Chondrocyte (in vitro differentiated cells): Measurements from ENCODE around the gene RPL27A. TPM values are rescaled to one million over a fixed set of nuclear protein-coding genes. Genes with fewer than 3 reads are reported as not detected.
A peak's percentile ranks its signal among the peaks of the same experiment; 100 is the strongest.

Experiments
- DNase-seq: peaks from one replicate; pipeline ENCODE4 v3.0.0; 2021; ENCODE audit warnings: mixed read lengths, low spot score
- H3K27ac Mint-ChIP-seq: one replicate; pipeline ENCODE4 v1.8.0; 2021; ENCODE audit warnings: mild to moderate bottlenecking, moderate library complexity, mixed read lengths; ENCODE audit not compliant: unreplicated experiment
- H3K27me3 Mint-ChIP-seq: 2 replicates; pipeline ENCODE4 v1.8.0; 2021; ENCODE audit warnings: low read depth, mixed read lengths
- H3K36me3 Mint-ChIP-seq: 2 replicates; pipeline ENCODE4 v1.8.0; 2021; ENCODE audit warnings: low read depth, mixed read lengths
- H3K4me1 Mint-ChIP-seq: 2 replicates; pipeline ENCODE4 v1.8.0; 2021; ENCODE audit warnings: low read depth, mild to moderate bottlenecking, mixed read lengths
- H3K4me3 Mint-ChIP-seq: one replicate; pipeline ENCODE4 v1.8.0; 2021; ENCODE audit warnings: mild to moderate bottlenecking, moderate library complexity, mixed read lengths; ENCODE audit not compliant: unreplicated experiment
- H3K9me3 Mint-ChIP-seq: 2 replicates; pipeline ENCODE4 v1.8.0; 2021; ENCODE audit warnings: low read depth, mixed read lengths
- CTCF ChIP-seq: fragments of 200-600 bp; sonication (generic); IDR thresholded peaks from 2 replicates; pipeline ENCODE4 v1.5.0; 2021; ENCODE audit warnings: antibody characterized with exemption, mild to moderate bottlenecking, moderate library complexity
- total RNA-seq: library from RNA; stranded (reverse); gene quantifications from 3 replicates; pipeline ENCODE4 v1.2.1, GENCODE V29; 2021

The RPL27A gene
- total RNA-seq, 1 donor from 2014 or later = 546 TPM

- H3K4me1 Mint-ChIP-seq = peaks cover 52% of the 10 kb centered on the region
- no peaks in the 10 kb centered on the region for H3K27me3 Mint-ChIP-seq
- no peaks in the 10 kb centered on the region for H3K9me3 Mint-ChIP-seq
- H3K4me3 Mint-ChIP-seq = no peak overlapping the region
- TF ChIP-seq CTCF = no peak
- peaks cover 16% of the 10 kb centered on the region for H3K36me3 Mint-ChIP-seq
- peak overlapping the region; percentile 82 for H3K27ac Mint-ChIP-seq
- DNase-seq = no peak
These were observed 49.2 kb downstream of the RPL27A start for GRCh38 chr11:8731647-8732323.

GRCh38 chr11:8732324-8732670, 49.7 kb downstream of the RPL27A start:
- DNase-seq = no peak
- no peak for TF ChIP-seq CTCF
- peaks cover 16% of the 10 kb centered on the region for H3K36me3 Mint-ChIP-seq
- H3K4me3 Mint-ChIP-seq = no peak overlapping the region
- peak overlapping the region; percentile 82 for H3K27ac Mint-ChIP-seq
- H3K4me1 Mint-ChIP-seq = peaks cover 47% of the 10 kb centered on the region
- no peaks in the 10 kb centered on the region for H3K27me3 Mint-ChIP-seq
- H3K9me3 Mint-ChIP-seq = no peaks in the 10 kb centered on the region

- no peaks in the 10 kb centered on the region for H3K9me3 Mint-ChIP-seq
- no peak for DNase-seq
- H3K4me3 Mint-ChIP-seq = no peak overlapping the region
- no peaks in the 10 kb centered on the region for H3K27me3 Mint-ChIP-seq
- no peak for TF ChIP-seq CTCF
- peaks cover 42% of the 10 kb centered on the region for H3K4me1 Mint-ChIP-seq
- H3K27ac Mint-ChIP-seq = peak overlapping the region; percentile 82
- H3K36me3 Mint-ChIP-seq = peaks cover 13% of the 10 kb centered on the region
These were observed 50.2 kb downstream of the RPL27A start for GRCh38 chr11:8732748-8733241.

- Mint-ChIP-seq H3K27me3 (no peaks in the 10 kb centered on the region), H3K9me3 (no peaks in the 10 kb centered on the region), H3K4me1 (peaks cover 34% of the 10 kb centered on the region), H3K27ac (no peak overlapping the region), H3K36me3 (peaks cover 11% of the 10 kb centered on the region), H3K4me3 (no peak overlapping the region)
- no peak for TF ChIP-seq CTCF
- no peak for DNase-seq
These were observed 51.3 kb downstream of the RPL27A start for GRCh38 chr11:8733852-8734251.

- H3K4me3 Mint-ChIP-seq = no peak overlapping the region
- no peak overlapping the region for H3K27ac Mint-ChIP-seq
- peaks cover 6% of the 10 kb centered on the region for H3K36me3 Mint-ChIP-seq
- H3K4me1 Mint-ChIP-seq = peaks cover 28% of the 10 kb centered on the region
- no peaks in the 10 kb centered on the region for H3K9me3 Mint-ChIP-seq
- no peak for DNase-seq
- TF ChIP-seq CTCF = no peak
- H3K27me3 Mint-ChIP-seq = no peaks in the 10 kb centered on the region
These were observed 52.5 kb downstream of the RPL27A start for GRCh38 chr11:8735094-8735493.
